HepG2 (cell line): ENCODE results near the gene IGFLR1. TPM values are rescaled to one million over a fixed set of nuclear protein-coding genes. Genes with fewer than 3 reads are reported as not detected.

Source experiments
- ATAC-seq: fragments of 200-7000 bp; cut with Tn5 transposase; 3 replicates; pipeline ENCODE4 v1.9.1; 2020; ENCODE audit warnings: mild to moderate bottlenecking, moderate library complexity
- BruUV-seq: library from RNA; stranded (reverse); fragments of 400-500 nt; replicated peaks from 2 replicates; lab custom pipeline; 2021; lab: Mats Ljungman, UMichigan
- CTCF ChIA-PET: fragments of 300-600 bp; formaldehyde crosslinking; extraction: SDS; loops from one replicate; lab custom pipeline; 2021; ENCODE audit warnings: low total read pairs, inconsistent platforms, low intra/inter-chr PET ratio; lab: Yijun Ruan, JAX
- POLR2A ChIA-PET: fragments of 350-600 bp; sonication (Branson Sonifier 250); formaldehyde crosslinking; loops from one replicate; lab custom pipeline; 2020; ENCODE audit warnings: antibody characterized with exemption, inconsistent platforms; lab: Yijun Ruan, JAX
- DNase-seq: peaks from one replicate; pipeline ENCODE4 v3.0.0-alpha.2; 2015; ENCODE audit warnings: low spot score
- FAIRE-seq: peaks from 3 replicates; lab custom pipeline; 2011; peaks lifted over from hg19 to GRCh38; lab: Jason Lieb, UNC
- H2AFZ ChIP-seq: one replicate; pipeline ENCODE4 v1.6.1; 2011; ENCODE audit warnings: low read length, inconsistent platforms
- H3K27ac ChIP-seq: fragments of 300-600 bp; 3 replicates; pipeline ENCODE4 v1.8.0; 2011; ENCODE audit warnings: mixed run types, mild to moderate bottlenecking, mixed read lengths, low read length, inconsistent platforms; ENCODE audit not compliant: insufficient read depth; ENCODE audit errors: extremely low read length
- H3K27me3 ChIP-seq, 2 experiments: fragments of 200-600 bp in 1 of 2; 2 replicates in 1 of 2; 3 replicates in 1 of 2; pipeline versions ENCODE4 v1.6.0 to v1.8.0; 2011; ENCODE audit warnings: low read length in 2 of 2, mild to moderate bottlenecking in 2 of 2, moderate library complexity in 2 of 2, inconsistent platforms in 1 of 2; ENCODE audit not compliant: insufficient read depth in 2 of 2, control insufficient read depth in 1 of 2
- H3K36me3 ChIP-seq, 2 experiments: fragments of 200-600 bp in 1 of 2; replicated peaks in 1 of 2; 2 replicates in 1 of 2; 3 replicates in 1 of 2; pipeline versions ENCODE4 v1.5.1 to v1.8.0; 2011; ENCODE audit warnings: low read length in 2 of 2, inconsistent platforms in 1 of 2; ENCODE audit not compliant: insufficient read depth in 2 of 2, control insufficient read depth in 1 of 2
- H3K4me1 ChIP-seq: 2 replicates; pipeline ENCODE4 v1.5.1; 2012; ENCODE audit warnings: low read length, inconsistent platforms; ENCODE audit not compliant: insufficient read depth
- H3K4me2 ChIP-seq: 2 replicates; pipeline ENCODE4 v1.6.0; 2011; ENCODE audit warnings: low read depth, low read length, inconsistent platforms
- H3K4me3 ChIP-seq, 3 experiments: fragments of 200-600 bp in 1 of 3; sonication (generic), shearing (Covaris generic) in 1 of 3; replicated peaks in 1 of 3; 2 replicates each; pipeline ENCODE4 v1.5.1; 2011 to 2016; ENCODE audit warnings: low read length in 3 of 3, inconsistent platforms in 2 of 3, low read depth in 2 of 3, mild to moderate bottlenecking in 2 of 3, control low read depth in 1 of 3, mixed read lengths in 1 of 3; ENCODE audit not compliant: insufficient read depth in 1 of 3
- H3K79me2 ChIP-seq: one replicate; pipeline ENCODE4 v1.6.1; 2011; ENCODE audit warnings: low read length, inconsistent platforms; ENCODE audit not compliant: insufficient read depth
- H3K9ac ChIP-seq: 2 replicates; pipeline ENCODE4 v1.6.0; 2011; ENCODE audit warnings: mild to moderate bottlenecking, low read depth, low read length, inconsistent platforms; ENCODE audit not compliant: insufficient read depth
- H3K9me3 ChIP-seq: 2 replicates; pipeline ENCODE4 v1.5.1; 2012; ENCODE audit warnings: mild to moderate bottlenecking, low read length
- H4K20me1 ChIP-seq: 2 replicates; pipeline ENCODE4 v1.6.0; 2011; ENCODE audit warnings: inconsistent platforms, mild to moderate bottlenecking, low read length, moderate library complexity; ENCODE audit not compliant: insufficient read depth
- ARNT ChIP-seq: fragments of 450-650 bp; IDR thresholded peaks from 2 replicates; pipeline ENCODE4 v1.6.1; 2017
- KAT7 ChIP-seq: IDR thresholded peaks from 2 replicates; pipeline ENCODE4 v1.6.1; 2018; ENCODE audit warnings: borderline replicate concordance, missing compliant biosample characterization
- NR3C1 ChIP-seq: sonication (generic); formaldehyde crosslinking; IDR thresholded peaks from 2 replicates; pipeline ENCODE4 v1.4.0; 2020; ENCODE audit warnings: missing genetic modification reagents
- PCBP1 ChIP-seq: fragments of 200-400 bp; formaldehyde crosslinking; IDR thresholded peaks from 2 replicates; pipeline ENCODE4 v1.6.1; 2017; ENCODE audit warnings: mild to moderate bottlenecking, low read depth, low read length, borderline replicate concordance
- ZBTB8A ChIP-seq: sonication (generic); formaldehyde crosslinking; IDR thresholded peaks from 2 replicates; pipeline ENCODE4 v1.4.0; 2020; ENCODE audit warnings: mild to moderate bottlenecking, low read depth, missing genetic modification reagents, borderline replicate concordance
- ZC3H13 ChIP-seq: sonication (generic); formaldehyde crosslinking; IDR thresholded peaks from 2 replicates; pipeline ENCODE4 v1.8.1; 2023; ENCODE audit warnings: mild to moderate bottlenecking, missing genetic modification reagents, moderate library complexity
- ZMYM3 ChIP-seq: sonication (generic); formaldehyde crosslinking; IDR thresholded peaks from 2 replicates; pipeline ENCODE4 v1.5.1; 2020; ENCODE audit warnings: mild to moderate bottlenecking, missing genetic modification reagents
- ZNF143 ChIP-seq: sonication (generic); formaldehyde crosslinking; IDR thresholded peaks from 2 replicates; pipeline ENCODE4 v1.4.0; 2020; ENCODE audit warnings: missing genetic modification reagents
- ZNF329 ChIP-seq: sonication (generic); formaldehyde crosslinking; IDR thresholded peaks from 2 replicates; pipeline ENCODE4 v1.9.0; 2021; ENCODE audit warnings: low read depth, mild to moderate bottlenecking, missing genetic modification reagents
- ZNF552 ChIP-seq: sonication (generic); formaldehyde crosslinking; IDR thresholded peaks from 2 replicates; pipeline ENCODE4 v1.9.0; 2022; ENCODE audit warnings: missing genetic modification reagents, mild to moderate bottlenecking, borderline replicate concordance
- ZSCAN29 ChIP-seq: sonication (generic); formaldehyde crosslinking; conservative IDR thresholded peaks from 2 replicates; pipeline ENCODE4 v1.4.0; 2020; ENCODE audit warnings: mild to moderate bottlenecking, missing genetic modification reagents
- WGBS: methylation state at CpG from one replicate; pipeline ENCODE4 v1.1.6; 2017; ENCODE audit warnings: low lambda C conversion rate; 5-methylcytosine and 5-hydroxymethylcytosine counted together
- in situ Hi-C: cut with HindIII; loops from 2 replicates; pipeline ENCODE4 v1.10.0; 2017; ENCODE audit warnings: low pct_unique_long_range_greater_than_20kb; ENCODE audit not compliant: extremely low pct_ligation_motif_present
- intact Hi-C: fragments of 100-400 bp; cut with micrococcal nuclease; formaldehyde crosslinking; loops from one replicate; pipeline ENCODE4 v1.10.0; 2022; ENCODE audit not compliant: unreplicated experiment
- polyA plus RNA-seq, 8 experiments: library from polyadenylated mRNA; depleted of rRNA in 3 of 8; stranded (reverse) in 7 of 8; unstranded in 1 of 8; fragments of >200 nt; fragmentation: Illumina TruSeq in 4 of 8; extraction: Trizol in 4 of 8; gene quantifications; 2 replicates each; pipeline versions ENCODE4 v1.2.1 to v1.2.3, GENCODE V29; 2011 to 2016; ENCODE audit warnings: low read depth in 4 of 8, missing spikeins in 1 of 8, mixed read lengths in 1 of 8; ENCODE audit not compliant: insufficient read depth in 1 of 8
- total RNA-seq, 5 experiments: library from RNA; depleted of rRNA; stranded (reverse); fragments of >200 nt; fragmentation: Illumina TruSeq; extraction: Trizol; gene quantifications; 2 replicates each; pipeline ENCODE4 v1.2.3, GENCODE V29; 2016; ENCODE audit warnings: low read depth in 1 of 5
- TF ChIP-seq, protein P1 (sequence below): sonication (generic); formaldehyde crosslinking; IDR thresholded peaks from 2 replicates; pipeline ENCODE4 v1.5.1; 2020; ENCODE audit warnings: mild to moderate bottlenecking, missing genetic modification reagents, borderline replicate concordance
- TF ChIP-seq, protein P2 (sequence below): sonication (generic); formaldehyde crosslinking; IDR thresholded peaks from 2 replicates; pipeline ENCODE4 v1.4.0; 2020; ENCODE audit warnings: mild to moderate bottlenecking, missing genetic modification reagents, borderline replicate concordance

Gene IGFLR1
- total and polyA plus RNA-seq, 2 of the 13 experiments (the other 11 are each of a cell fraction or from before 2014, with no cell fraction given), result 5.4 to 8.9 TPM

DNA sequence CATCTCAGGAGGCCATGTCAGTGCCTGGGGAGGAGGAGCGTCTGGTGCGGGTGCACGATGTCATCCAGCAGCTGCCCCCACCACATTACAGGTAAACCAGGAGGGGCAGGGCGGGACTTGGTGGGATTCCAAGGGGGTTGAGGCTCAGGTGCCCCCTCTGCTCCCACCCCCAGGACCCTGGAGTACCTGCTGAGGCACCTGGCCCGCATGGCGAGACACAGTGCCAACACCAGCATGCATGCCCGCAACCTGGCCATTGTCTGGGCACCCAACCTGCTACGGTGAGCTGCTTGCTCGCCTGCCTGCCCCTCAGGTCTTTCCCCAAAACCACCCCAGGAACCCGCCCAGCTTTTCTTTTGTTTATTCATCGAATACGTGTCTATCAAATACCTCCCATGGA, 40.3 kb upstream of the IGFLR1 start:
- no peak overlapping the region for H3K4me3 ChIP-seq
- H3K36me3 ChIP-seq, result peaks cover 0 to 2% of the 10 kb centered on the region in 2 experiments; a peak in 2 of 5 replicates
- H3K4me2 ChIP-seq, result no peak overlapping the region
- POLR2A ChIA-PET, result no interaction called here
- no peak for TF ChIP-seq ZBTB8A (CRISPR knock-in tag)
- no peak for TF ChIP-seq KAT7
- TF ChIP-seq ARNT, result no peak
- TF ChIP-seq, all 625 proteins: peak for 0
- ATAC-seq (no peak), FAIRE-seq (no peak), DNase-seq (no peak)
- Histone ChIP-seq H3K27me3 (no peaks in the 10 kb centered on the region), H3K4me1 (peaks cover 36% of the 10 kb centered on the region), H3K79me2 (no peaks in the 10 kb centered on the region), H3K27ac (no peak overlapping the region), H3K9me3 (no peaks in the 10 kb centered on the region), H4K20me1 (no peaks in the 10 kb centered on the region), H2AFZ (no peak overlapping the region), H3K9ac (no peak overlapping the region)
- WGBS, result 96% methylated on average over 10 of the region's 12 CpGs
- intact Hi-C loops, result no loop called here
- BruUV-seq, result no TSS peak
- in situ Hi-C loops, result no loop called here
- CTCF ChIA-PET, result no interaction called here

DNA sequence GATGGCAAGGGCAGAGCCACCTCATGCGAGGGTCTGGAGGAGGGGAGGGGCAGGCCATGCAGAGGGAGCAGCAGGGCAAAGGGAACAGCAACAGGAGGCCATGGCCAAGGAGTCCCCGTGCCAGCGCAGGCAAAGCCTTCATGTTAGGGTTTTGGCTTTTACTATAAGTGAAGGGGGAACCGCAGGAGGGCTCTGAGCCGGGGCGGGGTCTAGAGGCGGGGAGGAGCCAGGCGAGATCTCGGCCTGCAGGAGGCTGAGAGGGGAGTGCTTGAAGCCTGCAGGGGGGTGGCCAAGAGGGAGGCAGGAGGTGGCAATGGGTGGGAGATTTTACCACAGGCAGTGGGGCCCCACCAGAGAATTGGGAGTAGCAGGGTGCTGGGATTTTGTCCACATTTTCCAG, 39.4 kb upstream of the IGFLR1 start:
- ATAC-seq (no peak), FAIRE-seq (no peak), DNase-seq (no peak)
- H3K4me3 ChIP-seq, result no peak overlapping the region
- BruUV-seq, result no TSS peak
- 97% methylated on average over 9 of the region's 9 CpGs for WGBS
- in situ Hi-C loops, result no loop called here
- ChIA-PET CTCF (no interaction called here), POLR2A (no interaction called here)
- H3K79me2 ChIP-seq, result no peaks in the 10 kb centered on the region
- no peak overlapping the region for H2AFZ ChIP-seq
- H4K20me1 ChIP-seq, result no peaks in the 10 kb centered on the region
- no peaks in the 10 kb centered on the region for H3K27me3 ChIP-seq
- intact Hi-C loops, result no loop called here
- peaks cover 0 to 2% of the 10 kb centered on the region in 2 experiments; a peak in 2 of 5 replicates for H3K36me3 ChIP-seq
- no peaks in the 10 kb centered on the region for H3K9me3 ChIP-seq
- peaks cover 42% of the 10 kb centered on the region for H3K4me1 ChIP-seq
- no peak overlapping the region for H3K27ac ChIP-seq
- H3K9ac ChIP-seq, result no peak overlapping the region
- no peak overlapping the region for H3K4me2 ChIP-seq
- TF ChIP-seq ZMYM3 (CRISPR knock-in tag) (no peak), ZC3H13 (CRISPR knock-in tag) (no peak), ZNF552 (no peak), PCBP1 (no peak), NR3C1 (CRISPR knock-in tag) (no peak), ZNF329 (CRISPR knock-in tag) (no peak), ZNF143 (CRISPR knock-in tag) (no peak), ZSCAN29 (CRISPR knock-in tag) (no peak)
- TF ChIP-seq, protein P1, sequence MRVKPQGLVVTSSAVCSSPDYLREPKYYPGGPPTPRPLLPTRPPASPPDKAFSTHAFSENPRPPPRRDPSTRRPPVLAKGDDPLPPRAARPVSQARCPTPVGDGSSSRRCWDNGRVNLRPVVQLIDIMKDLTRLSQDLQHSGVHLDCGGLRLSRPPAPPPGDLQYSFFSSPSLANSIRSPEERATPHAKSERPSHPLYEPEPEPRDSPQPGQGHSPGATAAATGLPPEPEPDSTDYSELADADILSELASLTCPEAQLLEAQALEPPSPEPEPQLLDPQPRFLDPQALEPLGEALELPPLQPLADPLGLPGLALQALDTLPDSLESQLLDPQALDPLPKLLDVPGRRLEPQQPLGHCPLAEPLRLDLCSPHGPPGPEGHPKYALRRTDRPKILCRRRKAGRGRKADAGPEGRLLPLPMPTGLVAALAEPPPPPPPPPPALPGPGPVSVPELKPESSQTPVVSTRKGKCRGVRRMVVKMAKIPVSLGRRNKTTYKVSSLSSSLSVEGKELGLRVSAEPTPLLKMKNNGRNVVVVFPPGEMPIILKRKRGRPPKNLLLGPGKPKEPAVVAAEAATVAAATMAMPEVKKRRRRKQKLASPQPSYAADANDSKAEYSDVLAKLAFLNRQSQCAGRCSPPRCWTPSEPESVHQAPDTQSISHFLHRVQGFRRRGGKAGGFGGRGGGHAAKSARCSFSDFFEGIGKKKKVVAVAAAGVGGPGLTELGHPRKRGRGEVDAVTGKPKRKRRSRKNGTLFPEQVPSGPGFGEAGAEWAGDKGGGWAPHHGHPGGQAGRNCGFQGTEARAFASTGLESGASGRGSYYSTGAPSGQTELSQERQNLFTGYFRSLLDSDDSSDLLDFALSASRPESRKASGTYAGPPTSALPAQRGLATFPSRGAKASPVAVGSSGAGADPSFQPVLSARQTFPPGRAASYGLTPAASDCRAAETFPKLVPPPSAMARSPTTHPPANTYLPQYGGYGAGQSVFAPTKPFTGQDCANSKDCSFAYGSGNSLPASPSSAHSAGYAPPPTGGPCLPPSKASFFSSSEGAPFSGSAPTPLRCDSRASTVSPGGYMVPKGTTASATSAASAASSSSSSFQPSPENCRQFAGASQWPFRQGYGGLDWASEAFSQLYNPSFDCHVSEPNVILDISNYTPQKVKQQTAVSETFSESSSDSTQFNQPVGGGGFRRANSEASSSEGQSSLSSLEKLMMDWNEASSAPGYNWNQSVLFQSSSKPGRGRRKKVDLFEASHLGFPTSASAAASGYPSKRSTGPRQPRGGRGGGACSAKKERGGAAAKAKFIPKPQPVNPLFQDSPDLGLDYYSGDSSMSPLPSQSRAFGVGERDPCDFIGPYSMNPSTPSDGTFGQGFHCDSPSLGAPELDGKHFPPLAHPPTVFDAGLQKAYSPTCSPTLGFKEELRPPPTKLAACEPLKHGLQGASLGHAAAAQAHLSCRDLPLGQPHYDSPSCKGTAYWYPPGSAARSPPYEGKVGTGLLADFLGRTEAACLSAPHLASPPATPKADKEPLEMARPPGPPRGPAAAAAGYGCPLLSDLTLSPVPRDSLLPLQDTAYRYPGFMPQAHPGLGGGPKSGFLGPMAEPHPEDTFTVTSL, result no peak
- TF ChIP-seq, protein P2, sequence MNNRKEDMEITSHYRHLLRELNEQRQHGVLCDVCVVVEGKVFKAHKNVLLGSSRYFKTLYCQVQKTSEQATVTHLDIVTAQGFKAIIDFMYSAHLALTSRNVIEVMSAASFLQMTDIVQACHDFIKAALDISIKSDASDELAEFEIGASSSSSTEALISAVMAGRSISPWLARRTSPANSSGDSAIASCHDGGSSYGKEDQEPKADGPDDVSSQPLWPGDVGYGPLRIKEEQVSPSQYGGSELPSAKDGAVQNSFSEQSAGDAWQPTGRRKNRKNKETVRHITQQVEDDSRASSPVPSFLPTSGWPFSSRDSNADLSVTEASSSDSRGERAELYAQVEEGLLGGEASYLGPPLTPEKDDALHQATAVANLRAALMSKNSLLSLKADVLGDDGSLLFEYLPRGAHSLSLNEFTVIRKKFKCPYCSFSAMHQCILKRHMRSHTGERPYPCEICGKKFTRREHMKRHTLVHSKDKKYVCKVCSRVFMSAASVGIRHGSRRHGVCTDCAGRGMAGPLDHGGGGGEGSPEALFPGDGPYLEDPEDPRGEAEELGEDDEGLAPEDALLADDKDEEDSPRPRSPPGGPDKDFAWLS (CRISPR knock-in tag), result no peak
